ENCODE measurements around the gene TOP3A.

DNA sequence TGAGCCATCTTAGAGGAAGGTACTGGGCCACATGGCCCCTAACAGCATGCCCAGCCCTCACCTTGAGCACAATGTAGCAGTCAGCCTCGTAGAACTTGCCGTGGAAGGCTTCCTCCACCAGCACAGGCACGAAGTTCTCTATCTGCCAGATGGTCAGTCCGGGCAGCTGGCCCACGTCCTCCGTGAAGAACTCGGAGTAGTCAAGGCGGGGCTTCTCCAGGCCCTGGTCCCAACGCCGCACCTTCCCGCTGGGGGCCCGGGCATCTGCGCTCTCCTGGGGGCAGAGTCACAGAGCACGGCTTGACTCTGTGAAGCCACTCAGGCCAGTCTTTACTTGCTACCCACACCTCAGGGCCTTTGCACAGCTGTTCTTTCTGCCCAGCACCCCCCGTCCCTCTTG lies 63.6 kb downstream of the TOP3A start:
- TF ChIP-seq NFIC (IDR thresholded peaks at IDR 0.05) (no peak), EP300 (IDR thresholded peaks at IDR 0.05; ENCODE audit: borderline replicate concordance) (no peak), YY1 (IDR thresholded peaks at IDR 0.05; ENCODE audit: low read depth) (no peak), RAD21 (IDR thresholded peaks at IDR 0.05; ENCODE audit: low read depth) (no peak), TEAD4 (IDR thresholded peaks at IDR 0.05) (no peak), TAF1 (IDR thresholded peaks at IDR 0.05; ENCODE audit: low read depth) (no peak)
- TF ChIP-seq, protein P1, sequence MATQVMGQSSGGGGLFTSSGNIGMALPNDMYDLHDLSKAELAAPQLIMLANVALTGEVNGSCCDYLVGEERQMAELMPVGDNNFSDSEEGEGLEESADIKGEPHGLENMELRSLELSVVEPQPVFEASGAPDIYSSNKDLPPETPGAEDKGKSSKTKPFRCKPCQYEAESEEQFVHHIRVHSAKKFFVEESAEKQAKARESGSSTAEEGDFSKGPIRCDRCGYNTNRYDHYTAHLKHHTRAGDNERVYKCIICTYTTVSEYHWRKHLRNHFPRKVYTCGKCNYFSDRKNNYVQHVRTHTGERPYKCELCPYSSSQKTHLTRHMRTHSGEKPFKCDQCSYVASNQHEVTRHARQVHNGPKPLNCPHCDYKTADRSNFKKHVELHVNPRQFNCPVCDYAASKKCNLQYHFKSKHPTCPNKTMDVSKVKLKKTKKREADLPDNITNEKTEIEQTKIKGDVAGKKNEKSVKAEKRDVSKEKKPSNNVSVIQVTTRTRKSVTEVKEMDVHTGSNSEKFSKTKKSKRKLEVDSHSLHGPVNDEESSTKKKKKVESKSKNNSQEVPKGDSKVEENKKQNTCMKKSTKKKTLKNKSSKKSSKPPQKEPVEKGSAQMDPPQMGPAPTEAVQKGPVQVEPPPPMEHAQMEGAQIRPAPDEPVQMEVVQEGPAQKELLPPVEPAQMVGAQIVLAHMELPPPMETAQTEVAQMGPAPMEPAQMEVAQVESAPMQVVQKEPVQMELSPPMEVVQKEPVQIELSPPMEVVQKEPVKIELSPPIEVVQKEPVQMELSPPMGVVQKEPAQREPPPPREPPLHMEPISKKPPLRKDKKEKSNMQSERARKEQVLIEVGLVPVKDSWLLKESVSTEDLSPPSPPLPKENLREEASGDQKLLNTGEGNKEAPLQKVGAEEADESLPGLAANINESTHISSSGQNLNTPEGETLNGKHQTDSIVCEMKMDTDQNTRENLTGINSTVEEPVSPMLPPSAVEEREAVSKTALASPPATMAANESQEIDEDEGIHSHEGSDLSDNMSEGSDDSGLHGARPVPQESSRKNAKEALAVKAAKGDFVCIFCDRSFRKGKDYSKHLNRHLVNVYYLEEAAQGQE (IDR thresholded peaks at IDR 0.05; ENCODE audit: low read depth), result no peak
- TF ChIP-seq, protein P2, sequence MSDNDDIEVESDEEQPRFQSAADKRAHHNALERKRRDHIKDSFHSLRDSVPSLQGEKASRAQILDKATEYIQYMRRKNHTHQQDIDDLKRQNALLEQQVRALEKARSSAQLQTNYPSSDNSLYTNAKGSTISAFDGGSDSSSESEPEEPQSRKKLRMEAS (IDR thresholded peaks at IDR 0.05), result no peak

Measured in Ishikawa (cell line).